NOMO-1 treated with DMSO at 0.1 percent for 48 hours (cell line): Measurements from ENCODE around the gene ADCYAP1R1.

Experiments used
- DNase-seq: peaks from one replicate; lab custom pipeline; 2025; ENCODE audit not compliant: unreplicated experiment; lab: John Stamatoyannopoulos, UW

The ADCYAP1R1 gene

DNA sequence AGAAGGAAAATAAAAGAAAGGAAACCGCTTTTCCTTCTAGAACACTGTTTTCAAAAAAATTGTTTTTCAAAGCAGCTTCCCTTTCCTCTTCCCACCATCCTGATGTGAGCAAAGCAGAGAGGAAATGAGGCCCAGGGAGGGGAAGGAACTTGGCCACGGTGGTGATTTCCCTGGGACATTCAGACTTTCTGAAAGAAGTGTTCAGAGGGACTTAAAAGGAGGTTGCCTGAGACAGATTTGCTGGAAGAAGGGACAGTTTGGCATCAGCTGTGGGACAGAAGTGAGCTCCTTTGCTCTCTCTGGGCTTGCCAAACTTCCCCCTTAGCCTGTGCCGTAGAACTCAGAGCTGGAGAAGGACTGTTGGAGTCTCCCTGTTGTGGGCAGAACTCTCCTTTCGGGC, 30.3 kb downstream of the ADCYAP1R1 start:
- no peak for DNase-seq

DNA sequence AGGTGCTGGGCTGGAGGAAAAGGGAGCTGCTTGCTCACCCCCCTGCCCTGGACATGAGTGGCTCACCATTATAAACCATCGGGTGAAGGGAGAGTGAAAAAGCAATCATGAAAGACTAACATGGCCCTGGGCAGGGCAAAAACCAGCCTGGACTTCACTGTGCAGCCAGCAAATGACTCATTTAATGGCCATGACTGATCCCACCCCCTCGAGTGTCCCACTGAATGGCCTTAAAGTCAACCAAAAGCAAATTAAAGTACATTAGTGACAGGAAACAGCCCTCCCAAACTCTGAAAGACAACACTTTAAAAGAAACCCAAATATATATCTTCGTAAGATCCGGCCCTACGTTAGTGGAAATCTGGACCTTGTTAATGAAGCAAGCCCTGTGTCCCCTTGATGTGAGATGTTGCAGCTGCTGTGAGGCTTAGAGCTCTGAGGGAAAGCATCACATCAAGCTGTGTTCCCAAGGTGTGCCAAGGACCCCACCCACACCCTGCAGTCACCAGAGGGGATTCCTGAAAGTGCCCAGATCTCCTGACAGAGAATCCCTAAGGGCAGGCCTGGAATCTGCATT, 31.2 kb downstream of the ADCYAP1R1 start:
- DNase-seq, result no peak

DNA sequence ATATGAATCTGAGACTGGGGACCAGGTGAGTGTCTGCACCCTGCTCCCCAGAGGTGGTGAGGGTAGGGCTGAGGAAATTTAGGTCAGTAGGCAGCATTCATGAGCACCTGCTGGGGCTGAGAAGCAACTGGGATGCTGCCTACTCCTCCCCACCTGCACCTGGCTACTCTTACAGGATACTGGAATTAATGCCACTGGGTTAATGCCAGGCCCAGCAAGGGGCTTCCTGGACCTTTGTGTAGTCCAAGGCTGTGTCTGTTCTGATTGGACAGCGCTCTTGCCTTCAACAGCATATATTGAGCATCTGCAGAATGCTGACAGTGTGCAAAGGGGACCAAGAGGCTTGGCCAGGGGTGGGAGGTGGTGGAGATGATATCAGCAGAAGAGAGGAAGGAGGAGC, 32.1 kb downstream of the ADCYAP1R1 start:
- no peak for DNase-seq

DNA sequence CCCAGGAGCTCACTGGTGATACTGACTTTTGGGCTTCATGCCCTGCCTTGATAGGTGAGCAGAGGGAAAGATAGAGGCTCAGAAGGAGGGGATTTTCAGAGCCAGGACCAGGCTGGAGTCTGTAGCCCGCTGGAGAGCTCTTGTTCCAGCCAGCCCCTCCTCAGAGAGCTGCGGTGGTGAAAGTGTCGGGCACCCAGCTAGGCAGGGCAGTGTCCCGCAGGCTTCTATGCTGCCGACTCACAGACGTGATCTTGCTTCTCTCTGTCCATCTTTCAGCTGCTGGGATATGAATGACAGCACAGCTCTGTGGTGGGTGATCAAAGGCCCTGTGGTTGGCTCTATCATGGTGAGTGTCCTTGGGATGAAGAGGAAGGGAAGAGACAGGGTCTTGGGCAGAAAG, 35.2 kb downstream of the ADCYAP1R1 start:
- DNase-seq, result no peak

DNA sequence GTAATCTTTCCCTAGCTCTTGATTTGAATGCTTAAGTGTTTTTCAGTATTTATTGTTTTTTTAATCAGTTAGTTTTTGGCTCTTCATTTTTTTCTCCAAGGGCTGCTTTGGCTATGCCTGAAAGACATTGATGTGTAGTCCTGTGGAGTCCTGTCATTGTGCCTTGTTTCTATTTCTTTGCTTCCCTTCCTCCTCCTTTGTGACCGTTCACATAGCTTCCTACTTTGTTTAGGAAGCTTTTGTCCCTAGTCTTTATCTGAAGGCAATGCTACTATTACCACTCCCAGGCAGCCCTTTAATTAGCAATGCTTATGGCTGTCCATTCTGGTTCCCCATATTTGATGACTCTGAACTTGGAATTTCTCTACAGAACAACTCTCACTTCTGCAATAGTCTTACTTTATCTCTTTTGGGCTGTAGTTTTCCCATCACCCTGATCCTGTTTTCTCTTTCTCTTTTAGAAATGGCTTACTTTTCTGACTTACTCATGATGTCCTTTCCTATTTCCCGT, 39.9 kb downstream of the ADCYAP1R1 start:
- DNase-seq, result no peak

DNA sequence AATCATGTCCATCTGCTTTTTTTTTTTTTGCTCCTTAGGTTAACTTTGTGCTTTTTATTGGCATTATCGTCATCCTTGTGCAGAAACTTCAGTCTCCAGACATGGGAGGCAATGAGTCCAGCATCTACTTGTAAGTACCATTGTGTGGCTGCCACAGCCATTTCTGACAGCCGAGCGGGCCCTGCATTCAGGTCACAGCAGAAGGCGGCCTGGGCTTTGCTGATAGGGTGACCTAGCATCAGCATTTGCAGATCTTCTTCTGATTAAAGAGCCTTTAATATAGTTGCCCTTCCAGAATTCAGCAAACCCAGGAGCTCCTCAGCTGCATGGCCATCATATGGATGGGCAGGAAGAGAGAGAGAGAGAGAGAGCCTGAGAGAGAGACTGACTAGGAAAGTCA, 40.5 kb downstream of the ADCYAP1R1 start:
- no peak for DNase-seq

DNA sequence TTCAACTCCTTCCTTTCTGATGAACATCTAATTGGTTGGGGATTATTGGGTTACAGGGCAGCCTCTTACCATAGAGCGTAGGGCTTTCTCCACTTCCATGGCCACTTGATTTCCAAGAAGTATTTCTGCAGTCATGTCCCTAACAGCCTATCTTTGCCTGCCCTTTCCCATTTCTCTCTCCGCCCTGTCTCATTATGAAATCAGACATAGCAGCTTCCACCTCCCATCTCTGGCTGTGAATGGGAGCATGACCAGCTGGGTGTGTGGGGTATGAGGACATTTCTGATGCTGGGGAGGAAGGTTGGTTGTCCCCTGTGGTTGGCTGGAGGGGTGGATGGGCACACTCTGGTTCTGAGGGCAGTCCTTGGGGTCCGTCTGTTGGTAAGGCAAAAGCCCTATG, 41.2 kb downstream of the ADCYAP1R1 start:
- no peak for DNase-seq

DNA sequence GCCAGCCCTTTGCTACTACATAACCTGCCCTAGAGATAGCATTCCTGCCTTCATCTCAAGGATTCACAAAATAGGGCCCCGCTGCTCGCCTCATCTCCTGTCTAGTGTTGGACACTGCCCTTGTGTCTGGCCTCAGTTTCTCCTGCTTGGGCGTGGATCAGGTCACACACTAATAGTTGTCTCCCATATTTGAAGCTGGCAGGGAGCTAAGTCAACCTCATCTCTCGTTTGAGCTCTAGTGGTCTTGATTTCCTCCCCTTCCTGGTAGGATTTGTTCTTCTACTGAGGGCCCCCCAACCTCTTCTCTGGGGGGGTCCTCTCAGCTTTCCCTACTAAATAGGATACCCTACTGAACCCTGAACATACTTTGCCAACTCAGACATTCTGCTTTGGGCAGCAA, 42.2 kb downstream of the ADCYAP1R1 start:
- no peak for DNase-seq

DNA sequence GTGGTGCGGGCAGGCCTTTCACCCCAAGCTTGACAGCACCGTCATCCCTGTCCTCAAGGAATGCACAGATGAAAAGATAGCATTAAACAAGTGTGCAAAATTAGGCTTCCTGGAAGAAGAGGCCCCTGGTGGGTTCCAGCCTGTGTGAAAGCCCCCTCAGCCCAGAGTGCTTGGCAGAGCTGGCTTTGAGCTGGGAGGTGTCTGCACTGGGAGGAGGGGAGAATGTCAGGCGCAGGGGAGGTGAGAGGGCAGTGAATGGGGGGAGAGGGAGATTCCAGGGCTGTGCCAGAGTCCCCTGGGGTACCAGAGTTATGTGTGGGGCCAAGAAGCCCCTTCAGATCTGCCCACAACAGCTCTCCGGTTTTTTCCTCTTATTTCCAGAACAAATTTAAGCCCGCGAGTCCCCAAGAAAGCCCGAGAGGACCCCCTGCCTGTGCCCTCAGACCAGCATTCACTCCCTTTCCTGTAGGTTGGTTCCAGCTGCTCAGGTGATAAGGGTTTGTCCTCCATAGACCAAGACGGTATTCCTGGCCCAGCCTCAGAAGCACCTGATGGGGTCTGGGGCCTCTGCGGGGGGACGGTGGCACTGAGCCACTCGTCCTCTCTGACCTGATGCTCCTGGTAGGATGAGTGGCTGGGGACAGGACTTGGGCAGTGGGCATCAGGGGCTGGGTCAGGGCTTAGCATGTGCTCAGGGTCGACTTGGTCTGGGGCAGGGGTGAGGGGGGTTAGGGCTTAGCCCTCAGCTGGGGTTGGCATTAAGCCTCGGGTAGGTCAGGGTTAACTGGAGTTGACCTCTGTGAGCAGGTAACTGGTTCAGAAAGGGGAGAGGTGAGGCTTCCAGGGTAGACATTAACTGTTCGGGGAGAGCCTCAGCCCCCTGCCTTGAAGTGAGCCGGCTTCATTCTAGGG, 43.4 kb downstream of the ADCYAP1R1 start:
- no peak for DNase-seq

DNA sequence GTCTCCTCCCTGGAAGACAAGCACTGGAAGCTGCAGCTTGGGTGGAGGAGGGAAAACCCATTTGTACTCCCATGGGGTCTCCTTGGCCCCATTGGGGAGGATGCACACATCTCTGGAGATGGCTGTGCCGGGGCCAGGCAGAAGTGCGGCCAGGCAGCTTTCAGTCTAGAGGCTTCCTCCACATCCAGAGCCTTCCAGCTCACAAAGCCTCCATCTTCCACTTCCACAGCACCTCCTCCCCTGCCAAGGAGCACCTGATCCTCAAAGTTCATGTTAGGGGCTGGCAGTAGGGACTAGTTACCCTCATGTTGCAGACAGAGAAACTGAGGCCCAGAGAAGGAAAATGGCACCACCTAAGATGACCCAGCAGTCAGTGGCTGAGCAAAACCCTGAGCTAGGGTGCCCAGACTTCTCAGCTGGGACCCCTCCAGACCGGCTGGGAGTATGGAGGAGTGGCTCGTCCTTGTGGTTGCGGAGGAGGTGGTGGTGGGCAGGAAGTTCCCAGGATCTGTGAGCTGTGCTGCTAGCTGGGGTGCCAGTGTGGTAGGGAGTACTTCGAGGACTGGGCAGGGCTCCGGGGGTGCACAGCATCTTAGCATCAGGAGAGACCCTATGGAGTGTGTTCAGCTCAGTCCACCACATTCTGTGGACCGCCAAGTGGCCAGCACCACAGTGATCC, 44.2 kb downstream of the ADCYAP1R1 start:
- no peak for DNase-seq

DNA sequence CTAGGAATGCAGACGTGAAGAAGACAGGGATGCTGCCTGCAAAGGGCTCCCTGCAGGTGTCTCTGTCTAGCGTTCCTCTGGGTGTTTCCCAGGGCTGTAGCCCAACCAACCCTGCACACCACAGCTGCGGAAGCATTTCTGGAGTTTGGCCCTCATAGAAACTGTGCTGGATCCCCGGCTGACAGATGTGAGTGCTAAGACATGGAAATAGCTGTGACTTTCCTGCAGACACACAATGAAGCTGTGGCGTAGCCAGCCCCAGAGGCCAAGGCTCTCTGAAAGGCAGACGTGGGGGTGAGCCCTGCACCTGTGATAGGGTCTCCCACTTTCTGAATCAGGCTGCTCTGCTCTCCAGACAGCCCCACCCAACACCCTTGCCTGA, 44.8 kb downstream of the ADCYAP1R1 start:
- DNase-seq, result no peak

DNA sequence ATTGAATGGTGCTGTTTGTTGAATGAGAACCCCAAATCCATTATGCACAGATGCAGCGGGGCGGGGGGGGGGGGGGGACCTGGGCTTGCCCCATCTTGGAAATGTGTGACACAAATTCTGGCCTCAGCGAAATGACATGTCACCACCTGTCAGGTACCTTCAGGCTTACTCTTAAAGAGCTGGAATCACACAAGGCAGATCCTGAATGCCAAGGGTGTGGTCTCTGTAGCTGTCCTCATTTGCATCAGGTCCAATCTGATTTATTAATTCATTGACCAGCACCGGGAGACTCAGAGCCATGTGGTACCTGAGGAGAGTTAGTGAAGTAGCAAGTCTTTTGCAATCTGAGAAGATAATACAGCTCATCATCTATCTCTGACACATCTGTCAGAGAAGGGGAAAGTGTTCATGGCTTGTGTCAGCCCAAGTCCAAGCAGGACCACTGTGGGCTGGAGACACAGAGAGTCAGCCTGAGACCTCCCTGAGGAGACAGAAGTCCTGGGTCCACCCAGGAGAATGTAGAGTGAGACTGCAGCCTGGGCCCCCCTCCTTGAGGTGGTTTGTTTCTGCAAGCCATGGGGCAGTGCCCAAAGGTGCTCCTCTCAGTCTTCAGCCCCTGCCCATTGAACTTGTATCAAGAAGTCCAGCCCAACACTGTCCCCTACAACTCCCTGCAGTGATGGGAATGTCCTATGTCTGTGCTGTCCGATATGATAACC, 46.7 kb downstream of the ADCYAP1R1 start:
- no peak for DNase-seq

DNA sequence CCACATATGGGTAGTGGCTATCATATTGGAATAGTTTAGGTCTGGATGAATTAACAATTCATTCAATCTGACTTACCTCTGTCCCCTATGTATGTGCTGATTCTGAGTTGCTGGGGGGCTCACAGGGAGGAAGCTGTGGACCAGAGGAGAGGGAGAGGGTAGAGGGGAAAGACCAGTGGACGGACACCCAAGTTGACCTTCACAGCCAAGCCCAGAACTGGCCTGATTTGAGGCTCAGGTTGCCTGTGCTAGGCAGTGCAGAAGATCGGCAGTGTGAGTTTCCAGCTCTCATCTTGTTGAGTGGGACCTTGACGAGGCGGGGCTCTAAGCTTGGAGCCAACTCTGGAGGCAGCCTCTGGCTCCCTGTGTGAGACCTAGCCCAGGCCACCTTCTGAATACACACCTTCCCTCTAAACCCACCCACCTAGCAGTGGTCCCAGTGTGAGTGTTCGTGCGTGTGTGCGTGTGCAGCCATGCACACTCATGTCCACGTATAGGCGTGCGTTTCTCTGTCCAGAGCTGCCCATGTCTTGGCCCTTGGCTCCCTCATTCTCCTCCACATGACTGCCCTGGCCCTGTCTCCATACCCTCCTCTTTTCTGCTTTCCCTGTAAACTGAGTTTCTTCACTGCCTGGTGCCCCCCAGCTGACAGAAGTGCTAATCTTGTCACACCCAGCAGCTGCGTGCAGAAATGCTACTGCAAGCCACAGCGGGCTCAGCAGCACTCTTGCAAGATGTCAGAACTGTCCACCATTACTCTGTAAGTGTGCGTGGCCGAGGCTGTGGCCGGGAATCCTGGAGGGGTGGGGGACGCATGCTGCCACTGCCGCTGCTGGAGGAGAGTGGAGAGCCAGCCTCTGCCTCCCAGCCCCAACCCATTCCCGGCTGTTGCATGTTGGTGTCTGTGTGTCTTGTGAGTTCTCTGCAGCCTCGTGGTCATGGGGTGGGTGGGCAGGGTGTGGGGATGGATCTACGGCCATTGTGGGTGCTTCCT, 47.6 kb downstream of the ADCYAP1R1 start:
- DNase-seq, result no peak

DNA sequence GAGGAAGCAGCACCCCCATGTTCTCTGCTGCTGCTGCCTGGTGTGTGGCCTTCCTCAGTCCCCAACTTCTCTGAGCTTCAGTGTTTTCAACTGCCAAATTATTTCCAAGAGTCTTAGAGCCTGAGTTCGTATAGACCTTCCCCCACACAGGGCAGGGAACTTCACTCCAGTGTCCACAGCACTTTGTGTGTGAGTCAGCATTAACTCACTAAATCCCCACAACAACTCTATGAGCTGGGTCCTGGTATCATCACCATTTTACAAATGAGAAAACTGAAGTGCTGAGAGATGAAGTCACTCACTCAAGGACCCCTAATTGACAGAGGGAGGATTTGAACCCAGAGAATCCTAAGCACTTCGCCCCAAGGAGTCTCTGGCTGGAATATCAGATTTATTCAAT, 48.3 kb downstream of the ADCYAP1R1 start:
- DNase-seq, result no peak

DNA sequence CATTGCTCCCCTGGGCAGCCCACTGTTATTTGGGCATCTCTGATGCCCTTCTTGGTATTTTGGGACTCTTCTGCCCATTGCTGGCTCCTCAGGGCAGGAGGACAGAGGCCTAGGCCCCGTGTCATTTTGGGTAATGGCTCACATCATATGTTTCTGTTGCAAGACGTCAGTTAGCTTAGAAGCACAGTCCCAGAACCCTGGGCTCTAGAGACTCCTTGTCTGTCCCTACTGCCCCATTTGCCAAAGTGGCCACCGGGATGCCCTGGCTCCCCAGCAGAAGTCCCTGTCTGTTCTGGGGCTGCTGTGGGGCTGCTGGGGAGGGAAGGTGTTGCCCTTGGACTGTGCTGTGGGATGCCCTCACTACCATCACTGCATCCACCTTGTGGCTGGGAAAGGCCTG, 48.8 kb downstream of the ADCYAP1R1 start:
- no peak for DNase-seq

DNA sequence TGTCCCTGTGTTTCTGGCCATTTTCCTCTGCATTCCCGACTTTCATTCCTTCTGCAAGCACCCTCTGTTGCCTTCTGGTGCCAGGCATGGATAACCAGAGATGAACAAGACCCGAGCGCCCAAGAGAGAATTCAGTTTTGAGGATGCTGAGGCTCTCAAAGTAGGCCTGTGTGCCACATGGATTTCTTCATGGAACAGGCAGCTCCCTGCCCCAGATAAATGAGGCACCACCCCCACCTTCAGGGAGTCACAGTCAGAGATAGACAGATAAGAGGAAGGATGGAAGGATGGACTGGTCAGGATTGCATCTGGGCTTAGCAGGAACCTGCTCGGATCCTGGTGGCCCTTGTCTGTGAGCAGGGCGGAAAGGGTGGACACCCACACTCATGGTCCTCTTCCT, 49.4 kb downstream of the ADCYAP1R1 start:
- DNase-seq, result no peak

DNA sequence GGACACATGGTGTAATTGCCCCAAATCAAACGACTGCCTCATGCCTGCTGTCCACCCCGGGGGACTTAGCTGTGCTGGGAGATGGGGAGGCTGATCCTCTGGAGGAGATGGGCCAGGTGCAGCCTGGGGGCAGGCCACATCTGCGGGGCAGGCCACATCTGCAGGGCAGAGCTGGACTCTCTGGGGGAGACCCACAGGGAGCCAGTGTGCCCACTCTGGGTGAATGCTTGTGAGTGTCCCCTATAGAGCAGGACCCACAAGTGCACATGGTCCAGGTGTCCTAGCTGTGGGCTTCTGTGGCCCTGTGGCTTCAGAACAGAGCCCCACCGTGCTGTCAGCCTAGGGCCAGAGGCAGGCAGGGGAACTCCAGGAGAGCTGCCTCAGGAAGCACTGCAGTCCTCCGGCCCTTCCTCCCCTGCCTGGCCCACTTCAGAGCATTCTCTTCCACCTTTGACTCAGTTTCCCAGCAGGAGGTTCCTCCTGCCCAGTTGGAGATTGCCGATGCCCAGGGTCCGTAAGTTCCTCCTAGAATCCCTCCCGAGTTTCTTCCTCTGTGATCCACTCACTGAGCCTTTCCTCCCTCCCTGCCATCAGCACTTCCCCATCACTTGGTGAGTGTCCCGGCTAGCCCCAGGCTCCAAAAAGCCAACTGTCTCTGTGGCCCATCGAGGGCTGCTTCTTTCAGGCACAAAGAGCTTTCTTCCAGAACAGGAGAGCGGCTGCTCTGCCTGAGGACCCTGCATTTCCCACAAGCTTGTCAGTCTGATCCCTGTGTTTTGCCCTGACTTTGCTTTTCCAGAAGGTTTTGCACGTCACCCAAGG, 50.3 kb downstream of the ADCYAP1R1 start:
- DNase-seq, result no peak

DNA sequence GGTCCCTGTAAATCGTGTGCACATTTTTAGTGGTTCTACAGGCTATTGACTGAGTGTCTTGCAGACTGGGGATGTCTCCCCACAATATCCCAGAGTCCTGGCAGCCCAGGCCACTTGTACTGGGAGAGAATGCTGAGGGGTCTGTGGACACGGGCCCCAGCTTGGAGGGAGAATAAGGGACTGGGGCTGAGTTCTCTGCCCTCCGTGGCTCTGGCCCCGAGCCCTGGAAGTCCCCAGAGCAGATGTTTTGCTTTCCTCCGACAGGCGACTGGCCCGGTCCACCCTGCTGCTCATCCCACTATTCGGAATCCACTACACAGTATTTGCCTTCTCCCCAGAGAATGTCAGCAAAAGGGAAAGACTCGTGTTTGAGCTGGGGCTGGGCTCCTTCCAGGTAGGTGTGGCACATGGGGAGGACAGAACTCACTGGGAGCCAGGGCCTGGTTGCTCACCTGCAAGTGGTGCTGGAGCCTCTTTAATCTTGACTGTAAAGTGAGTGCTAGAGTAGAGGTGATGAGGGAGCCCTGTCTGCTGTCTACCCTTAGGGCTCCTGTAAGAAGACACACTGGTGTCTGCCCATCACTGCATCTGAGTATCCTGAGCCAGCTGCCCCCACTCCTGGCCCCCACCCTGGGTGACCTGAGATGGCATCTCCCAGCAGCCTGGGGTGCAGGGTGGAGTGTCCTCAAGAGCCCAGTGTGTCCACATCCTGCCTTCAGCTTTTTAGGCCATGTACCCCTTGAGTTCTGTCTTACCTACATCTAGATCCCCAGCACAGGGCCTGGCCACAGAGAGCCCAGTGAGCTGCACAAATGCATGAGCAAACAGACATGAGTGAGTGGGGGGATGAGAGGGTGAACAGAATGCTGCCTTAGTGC, 51.1 kb downstream of the ADCYAP1R1 start:
- no peak for DNase-seq
